GM12878 (cell line): Measurements from ENCODE around the gene F7. TPM values are rescaled to one million over a fixed set of nuclear protein-coding genes. Genes with fewer than 3 reads are reported as not detected.

Experiments used
- ATAC-seq: fragments of 200-7000 bp; cut with Tn5 transposase; 3 replicates; pipeline ENCODE4 v1.9.1; 2020; ENCODE audit warnings: mild to moderate bottlenecking, moderate library complexity
- BruUV-seq: library from RNA; stranded (reverse); fragments of 400-500 nt; replicated peaks from 2 replicates; lab custom pipeline; 2021; lab: Mats Ljungman, UMichigan
- CTCF ChIA-PET: fragments of 300-600 bp; sonication (Branson Sonifier 250); formaldehyde crosslinking; extraction: SDS; loops from one replicate; lab custom pipeline; 2021; ENCODE audit warnings: inconsistent platforms; lab: Yijun Ruan, JAX
- POLR2A ChIA-PET: fragments of 350-600 bp; formaldehyde crosslinking; extraction: SDS; loops from one replicate; lab custom pipeline; 2021; ENCODE audit warnings: inconsistent platforms; lab: Charles Lee
- RAD21 ChIA-PET: fragments of 300-600 bp; sonication (Branson Sonifier 250); formaldehyde crosslinking; loops from one replicate; lab custom pipeline; 2023; ENCODE audit warnings: antibody characterized with exemption; ENCODE audit not compliant: unreplicated experiment; lab: Charles Lee
- SMC1A ChIA-PET: fragments of 300-600 bp; sonication (Branson Sonifier 250); formaldehyde crosslinking; loops from one replicate; lab custom pipeline; 2023; ENCODE audit not compliant: unreplicated experiment, uncharacterized antibody; lab: Charles Lee
- DNase-seq: peaks from one replicate; pipeline ENCODE4 v3.0.0-alpha.2; 2011; ENCODE audit warnings: low read depth, low spot score
- FAIRE-seq: peaks from 3 replicates; lab custom pipeline; 2011; peaks lifted over from hg19 to GRCh38; lab: Jason Lieb, UNC
- H2AFZ ChIP-seq: 2 replicates; pipeline ENCODE4 v1.6.0; 2011; ENCODE audit warnings: low read depth, low read length, control low read depth; ENCODE audit not compliant: control insufficient read depth
- H3K27ac ChIP-seq: 2 replicates; pipeline ENCODE4 v1.5.1; 2011; ENCODE audit warnings: control low read depth; ENCODE audit not compliant: control insufficient read depth, insufficient read depth
- H3K27me3 ChIP-seq, 2 experiments: replicated peaks in 1 of 2; 2 replicates each; pipeline versions ENCODE4 v1.6.0 to v1.6.1; 2011; ENCODE audit warnings: low read length in 1 of 2; ENCODE audit not compliant: control insufficient read depth in 2 of 2, insufficient read depth in 2 of 2
- H3K36me3 ChIP-seq, 2 experiments: 2 replicates each; pipeline ENCODE4 v1.5.1; 2011; ENCODE audit warnings: low read length in 1 of 2; ENCODE audit not compliant: control insufficient read depth in 2 of 2, insufficient read depth in 2 of 2
- H3K4me1 ChIP-seq: 2 replicates; pipeline ENCODE4 v1.6.1; 2011; ENCODE audit warnings: mild to moderate bottlenecking, low read length, moderate library complexity, mixed read lengths; ENCODE audit not compliant: control insufficient read depth, insufficient read depth
- H3K4me2 ChIP-seq: 2 replicates; pipeline ENCODE4 v1.6.0; 2011; ENCODE audit warnings: control low read depth; ENCODE audit not compliant: control insufficient read depth, insufficient read depth
- H3K4me3 ChIP-seq: fragments of 200-600 bp; sonication (generic); 2 replicates; pipeline ENCODE4 v1.5.1; 2016
- H3K79me2 ChIP-seq: 2 replicates; pipeline ENCODE4 v1.6.0; 2011; ENCODE audit warnings: low read length; ENCODE audit not compliant: control insufficient read depth, insufficient read depth
- H3K9ac ChIP-seq: 2 replicates; pipeline ENCODE4 v1.8.0; 2011; ENCODE audit warnings: low read length, control low read depth, mixed read lengths; ENCODE audit not compliant: control insufficient read depth, insufficient read depth
- H3K9me3 ChIP-seq: replicated peaks from 3 replicates; pipeline ENCODE4 v1.5.1; 2011; ENCODE audit warnings: mild to moderate bottlenecking, low read length; ENCODE audit not compliant: control insufficient read depth, insufficient read depth
- H4K20me1 ChIP-seq: 2 replicates; pipeline ENCODE4 v1.6.0; 2011; ENCODE audit not compliant: control insufficient read depth, insufficient read depth
- CREM ChIP-seq: IDR thresholded peaks from 2 replicates; pipeline ENCODE4 v1.6.1; 2014; ENCODE audit warnings: antibody characterized with exemption, low read depth
- ESRRA ChIP-seq: IDR thresholded peaks from 2 replicates; pipeline ENCODE4 v1.6.1; 2012; ENCODE audit warnings: mild to moderate bottlenecking, low read length, improper control_type of control experiment
- GABPA ChIP-seq: IDR thresholded peaks from 2 replicates; pipeline ENCODE4 v1.6.1; 2014; ENCODE audit warnings: antibody characterized with exemption, low read depth, mild to moderate bottlenecking, inconsistent platforms
- MTA3 ChIP-seq: IDR thresholded peaks from 2 replicates; pipeline ENCODE4 v1.6.1; 2012; ENCODE audit warnings: low read length, inconsistent platforms, borderline replicate concordance
- MYB ChIP-seq: fragments of 150-350 bp; IDR thresholded peaks from 2 replicates; pipeline ENCODE4 v1.6.1; 2014; ENCODE audit warnings: mild to moderate bottlenecking, low read depth, low read length, borderline replicate concordance
- SMC3 ChIP-seq: IDR thresholded peaks from 2 replicates; pipeline ENCODE4 v1.6.1; 2011; ENCODE audit warnings: low read length, improper control_type of control experiment, borderline replicate concordance
- WGBS: methylation state at CpG from one replicate; pipeline ENCODE4 v1.1.6; 2016; ENCODE audit warnings: low lambda C conversion rate; ENCODE audit not compliant: insufficient replicate concordance, insufficient coverage; ENCODE audit errors: missing lambda C conversion rate; 5-methylcytosine and 5-hydroxymethylcytosine counted together
- in situ Hi-C: fragments of 300-500 bp; cut with MboI; formaldehyde crosslinking; loops from 9 replicates; pipeline ENCODE4 v1.14.3; 2018; ENCODE audit warnings: mixed read lengths
- intact Hi-C: fragments of 100-400 bp; cut with micrococcal nuclease; formaldehyde crosslinking; loops from one replicate; pipeline ENCODE4 v1.14.2; 2022; ENCODE audit not compliant: unreplicated experiment
- polyA plus RNA-seq, 11 experiments: library from polyadenylated mRNA; depleted of rRNA in 4 of 11; unstranded in 6 of 11; stranded (reverse) in 5 of 11; fragments of >200 nt; fragmentation: Nextera tagmentation in 4 of 11; fragmentation: Illumina TruSeq in 1 of 11; extraction: Ambion mirVana in 4 of 11; extraction: Trizol in 1 of 11; gene quantifications; 1 replicate in 1 of 11; 2 replicates in 10 of 11; pipeline versions ENCODE4 v1.2.1 to v1.2.3, GENCODE V29; 2011 to 2016; ENCODE audit warnings: inconsistent platforms in 2 of 11, missing spikeins in 2 of 11, low read depth in 1 of 11
- total RNA-seq, 4 experiments: library from RNA; depleted of rRNA in 3 of 4; stranded (reverse); fragments of >200 nt in 3 of 4; fragmentation: Illumina TruSeq in 1 of 4; extraction: Trizol in 1 of 4; gene quantifications; 2 replicates each; pipeline versions ENCODE4 v1.2.1 to v1.2.3, GENCODE V29; 2013 to 2021
- TF ChIP-seq, protein P1 (sequence below): IDR thresholded peaks from 2 replicates; pipeline ENCODE4 v1.6.1; 2011; ENCODE audit warnings: low read depth, low read length, improper control_type of control experiment, borderline replicate concordance
- TF ChIP-seq, protein P2 (sequence below): fragments of 450-650 bp; IDR thresholded peaks from 2 replicates; pipeline ENCODE4 v1.6.1; 2016; ENCODE audit warnings: mild to moderate bottlenecking
- TF ChIP-seq, protein P3 (sequence below): fragments of 450-650 bp; IDR thresholded peaks from 2 replicates; pipeline ENCODE4 v1.6.1; 2017; ENCODE audit warnings: mild to moderate bottlenecking, moderate library complexity

The F7 gene
- total and polyA plus RNA-seq, 10 of the 15 experiments (the other 5 are each of a cell fraction or from before 2014, with no cell fraction given): not detected

DNA sequence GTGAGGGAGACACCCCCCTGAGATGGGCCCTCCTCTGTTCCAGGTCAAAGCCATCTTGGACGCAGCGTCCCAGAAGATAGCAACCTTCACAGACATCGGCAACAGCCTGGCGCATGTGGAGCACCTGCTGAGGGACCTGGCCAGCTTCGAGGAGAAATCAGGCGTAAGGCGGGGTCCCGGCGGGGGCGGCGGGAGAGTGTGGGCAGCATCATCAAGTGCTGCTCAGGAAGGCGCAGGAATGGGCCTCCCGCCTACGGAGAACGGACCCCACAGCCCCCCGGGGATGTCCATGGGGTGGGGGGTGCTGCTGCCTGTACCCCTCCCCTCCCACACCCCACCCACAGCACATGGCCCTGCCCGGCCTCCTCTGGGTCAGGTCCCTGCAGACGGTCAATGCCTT is 31.2 kb upstream of the F7 start:
- no peak overlapping the region for H2AFZ ChIP-seq
- no peak overlapping the region for H3K9ac ChIP-seq
- 87% methylated on average over 10 of the region's 18 CpGs for WGBS
- intact Hi-C loops: no loop called here
- H3K79me2 ChIP-seq: no peaks in the 10 kb centered on the region
- no TSS peak for BruUV-seq
- no peak overlapping the region for H3K4me2 ChIP-seq
- TF ChIP-seq, protein P1, sequence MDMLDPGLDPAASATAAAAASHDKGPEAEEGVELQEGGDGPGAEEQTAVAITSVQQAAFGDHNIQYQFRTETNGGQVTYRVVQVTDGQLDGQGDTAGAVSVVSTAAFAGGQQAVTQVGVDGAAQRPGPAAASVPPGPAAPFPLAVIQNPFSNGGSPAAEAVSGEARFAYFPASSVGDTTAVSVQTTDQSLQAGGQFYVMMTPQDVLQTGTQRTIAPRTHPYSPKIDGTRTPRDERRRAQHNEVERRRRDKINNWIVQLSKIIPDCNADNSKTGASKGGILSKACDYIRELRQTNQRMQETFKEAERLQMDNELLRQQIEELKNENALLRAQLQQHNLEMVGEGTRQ: no peak
- TF ChIP-seq, protein P2, sequence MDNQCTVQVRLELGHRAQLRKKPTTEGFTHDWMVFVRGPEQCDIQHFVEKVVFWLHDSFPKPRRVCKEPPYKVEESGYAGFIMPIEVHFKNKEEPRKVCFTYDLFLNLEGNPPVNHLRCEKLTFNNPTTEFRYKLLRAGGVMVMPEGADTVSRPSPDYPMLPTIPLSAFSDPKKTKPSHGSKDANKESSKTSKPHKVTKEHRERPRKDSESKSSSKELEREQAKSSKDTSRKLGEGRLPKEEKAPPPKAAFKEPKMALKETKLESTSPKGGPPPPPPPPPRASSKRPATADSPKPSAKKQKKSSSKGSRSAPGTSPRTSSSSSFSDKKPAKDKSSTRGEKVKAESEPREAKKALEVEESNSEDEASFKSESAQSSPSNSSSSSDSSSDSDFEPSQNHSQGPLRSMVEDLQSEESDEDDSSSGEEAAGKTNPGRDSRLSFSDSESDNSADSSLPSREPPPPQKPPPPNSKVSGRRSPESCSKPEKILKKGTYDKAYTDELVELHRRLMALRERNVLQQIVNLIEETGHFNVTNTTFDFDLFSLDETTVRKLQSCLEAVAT: no peak
- TF ChIP-seq GABPA (no peak), ESRRA (no peak), CREM (no peak)
- TF ChIP-seq, all 136 proteins: peak for 0
- ChIA-PET POLR2A (interaction anchor here (0.7 kb wide), 1 partner anchor 527 kb away, joined by 5 read pairs; no protein-coding TSS in a partner anchor), SMC1A (no interaction called here), CTCF (no interaction called here), RAD21 (no interaction called here)
- Histone ChIP-seq H3K4me3 (no peak overlapping the region), H3K27me3 (no peaks in the 10 kb centered on the region), H4K20me1 (no peaks in the 10 kb centered on the region), H3K9me3 (no peaks in the 10 kb centered on the region), H3K27ac (no peak overlapping the region), H3K36me3 (no peaks in the 10 kb centered on the region), H3K4me1 (no peaks in the 10 kb centered on the region)
- FAIRE-seq (no peak), ATAC-seq (no peak), DNase-seq (no peak)
- in situ Hi-C loops: no loop called here

DNA sequence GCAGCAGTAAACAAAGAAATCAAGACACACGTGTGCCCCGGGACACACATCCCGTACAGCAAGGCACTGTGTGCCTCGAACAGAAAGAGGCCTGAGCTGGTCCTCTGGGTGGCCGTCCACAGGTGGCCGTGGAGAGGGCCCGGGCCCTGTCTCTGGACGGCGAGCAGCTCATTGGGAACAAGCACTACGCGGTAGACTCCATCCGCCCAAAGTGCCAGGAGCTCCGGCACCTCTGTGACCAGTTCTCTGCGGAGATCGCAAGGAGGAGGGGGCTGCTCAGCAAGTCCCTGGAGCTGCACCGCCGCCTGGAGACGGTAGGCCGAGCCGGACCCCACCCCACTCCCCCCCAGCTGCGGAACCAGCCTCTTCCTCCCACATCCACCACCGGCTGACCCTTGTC is 30.7 kb upstream of the F7 start:
- FAIRE-seq (no peak), DNase-seq (no peak), ATAC-seq (no peak)
- no peaks in the 10 kb centered on the region for H3K79me2 ChIP-seq
- WGBS: 75% methylated on average over 15 of the region's 22 CpGs
- H3K27ac ChIP-seq: no peak overlapping the region
- intact Hi-C loops (no loop called here), in situ Hi-C loops (no loop called here)
- no peak overlapping the region for H3K9ac ChIP-seq
- H3K4me2 ChIP-seq: no peak overlapping the region
- no peaks in the 10 kb centered on the region for H3K4me1 ChIP-seq
- no TSS peak for BruUV-seq
- no peaks in the 10 kb centered on the region for H3K9me3 ChIP-seq
- no peaks in the 10 kb centered on the region for H3K36me3 ChIP-seq
- ChIA-PET RAD21 (no interaction called here), POLR2A (interaction anchor here (0.7 kb wide), 1 partner anchor 526 kb away, joined by 5 read pairs; no protein-coding TSS in a partner anchor), SMC1A (no interaction called here), CTCF (no interaction called here)
- TF ChIP-seq MTA3: no peak
- TF ChIP-seq MYB: no peak
- TF ChIP-seq, protein P3, sequence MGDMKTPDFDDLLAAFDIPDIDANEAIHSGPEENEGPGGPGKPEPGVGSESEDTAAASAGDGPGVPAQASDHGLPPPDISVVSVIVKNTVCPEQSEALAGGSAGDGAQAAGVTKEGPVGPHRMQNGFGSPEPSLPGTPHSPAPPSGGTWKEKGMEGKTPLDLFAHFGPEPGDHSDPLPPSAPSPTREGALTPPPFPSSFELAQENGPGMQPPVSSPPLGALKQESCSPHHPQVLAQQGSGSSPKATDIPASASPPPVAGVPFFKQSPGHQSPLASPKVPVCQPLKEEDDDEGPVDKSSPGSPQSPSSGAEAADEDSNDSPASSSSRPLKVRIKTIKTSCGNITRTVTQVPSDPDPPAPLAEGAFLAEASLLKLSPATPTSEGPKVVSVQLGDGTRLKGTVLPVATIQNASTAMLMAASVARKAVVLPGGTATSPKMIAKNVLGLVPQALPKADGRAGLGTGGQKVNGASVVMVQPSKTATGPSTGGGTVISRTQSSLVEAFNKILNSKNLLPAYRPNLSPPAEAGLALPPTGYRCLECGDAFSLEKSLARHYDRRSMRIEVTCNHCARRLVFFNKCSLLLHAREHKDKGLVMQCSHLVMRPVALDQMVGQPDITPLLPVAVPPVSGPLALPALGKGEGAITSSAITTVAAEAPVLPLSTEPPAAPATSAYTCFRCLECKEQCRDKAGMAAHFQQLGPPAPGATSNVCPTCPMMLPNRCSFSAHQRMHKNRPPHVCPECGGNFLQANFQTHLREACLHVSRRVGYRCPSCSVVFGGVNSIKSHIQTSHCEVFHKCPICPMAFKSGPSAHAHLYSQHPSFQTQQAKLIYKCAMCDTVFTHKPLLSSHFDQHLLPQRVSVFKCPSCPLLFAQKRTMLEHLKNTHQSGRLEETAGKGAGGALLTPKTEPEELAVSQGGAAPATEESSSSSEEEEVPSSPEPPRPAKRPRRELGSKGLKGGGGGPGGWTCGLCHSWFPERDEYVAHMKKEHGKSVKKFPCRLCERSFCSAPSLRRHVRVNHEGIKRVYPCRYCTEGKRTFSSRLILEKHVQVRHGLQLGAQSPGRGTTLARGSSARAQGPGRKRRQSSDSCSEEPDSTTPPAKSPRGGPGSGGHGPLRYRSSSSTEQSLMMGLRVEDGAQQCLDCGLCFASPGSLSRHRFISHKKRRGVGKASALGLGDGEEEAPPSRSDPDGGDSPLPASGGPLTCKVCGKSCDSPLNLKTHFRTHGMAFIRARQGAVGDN: no peak
- no peak for TF ChIP-seq SMC3
- H4K20me1 ChIP-seq: no peaks in the 10 kb centered on the region
- no peaks in the 10 kb centered on the region for H3K27me3 ChIP-seq
- H2AFZ ChIP-seq: no peak overlapping the region
- no peak overlapping the region for H3K4me3 ChIP-seq
